Cardiac muscle cell (in vitro differentiated cells and primary cell): ENCODE data around the gene MKLN1. TPM values are rescaled to one million over a fixed set of nuclear protein-coding genes. Genes with fewer than 3 reads are reported as not detected.
"Not testable (repeated sequence)": the region's sequence is repeated elsewhere in the genome, so short reads cannot be mapped to it uniquely, and the experiment has no call there.

Experiments
- DNase-seq, 2 donors: peaks; one replicate each; pipeline versions ENCODE4 v3.0.0 to v3.0.0-alpha.2; 2010 to 2017; ENCODE audit warnings: low read depth in 1 of 2, low spot score in 1 of 2
- H3K27ac ChIP-seq: fragments of 200-600 bp; sonication (generic); 2 replicates; pipeline ENCODE4 v1.5.1; 2016
- H3K27me3 ChIP-seq: fragments of 200-600 bp; sonication (generic); 2 replicates; pipeline ENCODE4 v1.6.0; 2016; ENCODE audit warnings: control low read depth
- H3K36me3 ChIP-seq: fragments of 200-600 bp; sonication (generic); 2 replicates; pipeline ENCODE4 v1.5.1; 2016; ENCODE audit warnings: control low read depth
- H3K4me1 ChIP-seq: fragments of 200-600 bp; sonication (generic); 2 replicates; pipeline ENCODE4 v1.8.1; 2017; ENCODE audit warnings: low read depth, mild to moderate bottlenecking, mixed run types
- H3K4me3 ChIP-seq: fragments of 200-600 bp; sonication (generic); 2 replicates; pipeline ENCODE4 v1.5.1; 2016; ENCODE audit warnings: mild to moderate bottlenecking
- H3K9me3 ChIP-seq: fragments of 200-600 bp; sonication (generic); 2 replicates; pipeline ENCODE4 v1.5.1; 2017; ENCODE audit warnings: low read depth, mild to moderate bottlenecking, control low read depth
- polyA plus RNA-seq: library from polyadenylated mRNA; unstranded; fragments of >200 nt; fragmentation: Nextera tagmentation; extraction: Ambion mirVana; gene quantifications from 2 replicates; pipeline ENCODE4 v1.2.1, GENCODE V29; 2016
- total RNA-seq: library from RNA; depleted of rRNA; stranded (reverse); fragments of >200 nt; gene quantifications from 2 replicates; pipeline ENCODE4 v1.2.3, GENCODE V29; 2016
- TF ChIP-seq, protein P1 (sequence below): IDR thresholded peaks from 2 replicates; pipeline ENCODE4 v1.5.1; 2012; ENCODE audit warnings: low read depth, mild to moderate bottlenecking, low read length

Gene MKLN1
- total and polyA plus RNA-seq, 2 experiments from 2014 or later: 26.2 to 35.5 TPM

DNA sequence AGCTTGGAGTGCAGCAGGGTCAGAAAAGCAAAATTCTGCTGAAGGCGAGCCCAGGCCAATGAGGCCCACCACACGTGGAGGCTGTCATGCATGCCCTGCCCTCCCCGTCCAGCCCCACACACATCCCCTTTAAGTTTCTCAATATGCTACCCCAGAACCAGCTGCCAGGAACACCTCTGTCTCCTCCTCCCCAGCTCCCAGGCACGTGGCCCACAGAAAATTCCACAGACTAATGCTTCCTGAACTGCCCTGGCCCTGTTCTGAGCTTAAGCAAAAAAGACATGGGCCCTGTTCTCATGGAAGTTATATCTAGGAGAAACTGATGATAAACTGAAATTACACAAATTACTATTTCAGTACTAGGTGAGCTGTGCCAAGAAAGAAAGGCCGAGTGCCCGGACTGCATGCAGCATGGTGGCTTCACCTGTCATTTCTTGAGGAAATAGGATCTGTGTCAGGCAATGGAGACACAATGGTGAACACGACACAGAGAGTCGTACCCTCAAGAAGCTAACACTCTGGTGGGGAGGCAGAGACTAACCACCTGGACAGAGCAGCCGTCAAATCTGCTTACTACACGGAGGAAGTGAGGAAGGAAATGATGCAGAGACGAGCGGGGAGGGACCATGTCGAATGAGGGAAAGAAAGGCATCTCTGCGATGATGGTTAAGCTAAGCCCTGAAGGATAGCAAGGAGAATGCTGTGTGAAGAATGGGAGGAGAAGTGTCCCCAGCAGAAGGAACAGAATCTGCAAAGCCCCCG lies 184.3 kb downstream of the MKLN1 start:
- TF ChIP-seq, protein P1, sequence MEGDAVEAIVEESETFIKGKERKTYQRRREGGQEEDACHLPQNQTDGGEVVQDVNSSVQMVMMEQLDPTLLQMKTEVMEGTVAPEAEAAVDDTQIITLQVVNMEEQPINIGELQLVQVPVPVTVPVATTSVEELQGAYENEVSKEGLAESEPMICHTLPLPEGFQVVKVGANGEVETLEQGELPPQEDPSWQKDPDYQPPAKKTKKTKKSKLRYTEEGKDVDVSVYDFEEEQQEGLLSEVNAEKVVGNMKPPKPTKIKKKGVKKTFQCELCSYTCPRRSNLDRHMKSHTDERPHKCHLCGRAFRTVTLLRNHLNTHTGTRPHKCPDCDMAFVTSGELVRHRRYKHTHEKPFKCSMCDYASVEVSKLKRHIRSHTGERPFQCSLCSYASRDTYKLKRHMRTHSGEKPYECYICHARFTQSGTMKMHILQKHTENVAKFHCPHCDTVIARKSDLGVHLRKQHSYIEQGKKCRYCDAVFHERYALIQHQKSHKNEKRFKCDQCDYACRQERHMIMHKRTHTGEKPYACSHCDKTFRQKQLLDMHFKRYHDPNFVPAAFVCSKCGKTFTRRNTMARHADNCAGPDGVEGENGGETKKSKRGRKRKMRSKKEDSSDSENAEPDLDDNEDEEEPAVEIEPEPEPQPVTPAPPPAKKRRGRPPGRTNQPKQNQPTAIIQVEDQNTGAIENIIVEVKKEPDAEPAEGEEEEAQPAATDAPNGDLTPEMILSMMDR: no peak
- H3K27me3 ChIP-seq: no peaks in the 10 kb centered on the region
- H3K9me3 ChIP-seq: no peaks in the 10 kb centered on the region
- H3K36me3 ChIP-seq: peaks cover 6% of the 10 kb centered on the region
- H3K4me3 ChIP-seq: no peak overlapping the region
- H3K4me1 ChIP-seq: no peaks in the 10 kb centered on the region
- peak in 1 of 2 donors; percentile 40 for DNase-seq
- H3K27ac ChIP-seq: no peak overlapping the region

DNA sequence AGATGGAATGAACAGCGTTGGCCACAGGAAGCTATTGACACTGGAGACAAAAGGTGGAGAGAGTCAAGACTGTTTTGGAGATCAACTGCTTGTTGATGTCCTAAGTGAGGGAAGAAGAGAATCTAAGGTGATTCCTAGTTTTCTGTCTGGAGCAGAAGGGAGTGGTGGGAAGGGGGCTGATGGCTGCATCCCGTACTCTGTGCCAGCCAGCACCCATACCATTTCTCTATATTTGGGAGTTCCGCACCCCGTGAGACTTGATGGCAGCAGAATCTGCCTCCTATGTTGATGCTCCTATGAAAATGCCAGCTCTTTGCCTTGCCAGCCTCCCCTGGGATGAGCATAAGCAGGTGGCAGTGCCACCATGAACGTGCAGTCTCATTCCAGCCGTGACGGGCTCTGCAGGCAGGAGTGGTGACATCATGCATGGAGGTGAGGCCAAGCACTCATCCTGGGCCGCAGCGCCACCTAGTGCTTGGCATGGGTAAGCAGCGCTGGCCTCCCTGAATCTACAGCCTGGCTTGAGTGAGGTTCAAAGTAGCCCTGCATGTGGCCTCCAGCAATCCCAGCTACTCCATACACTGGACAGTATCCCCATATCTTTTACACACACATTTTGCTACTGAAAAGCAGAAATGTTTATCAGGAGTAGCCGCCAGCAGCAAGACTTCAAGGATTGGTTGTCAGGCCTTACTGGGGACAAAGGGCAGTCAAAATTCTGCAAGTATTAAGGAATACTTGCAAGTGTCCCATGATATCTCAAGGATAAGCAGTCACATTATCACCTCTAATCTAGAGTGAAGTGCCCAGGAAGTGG lies 185.8 kb downstream of the MKLN1 start:
- Histone ChIP-seq H3K4me1 (no peaks in the 10 kb centered on the region), H3K9me3 (no peaks in the 10 kb centered on the region), H3K4me3 (no peak overlapping the region), H3K27ac (peak overlapping the region; percentile 75), H3K36me3 (peaks cover 6% of the 10 kb centered on the region), H3K27me3 (no peaks in the 10 kb centered on the region)
- DNase-seq: peak; percentile 90 to 92
- TF ChIP-seq, protein P1: peak; percentile 99

DNA sequence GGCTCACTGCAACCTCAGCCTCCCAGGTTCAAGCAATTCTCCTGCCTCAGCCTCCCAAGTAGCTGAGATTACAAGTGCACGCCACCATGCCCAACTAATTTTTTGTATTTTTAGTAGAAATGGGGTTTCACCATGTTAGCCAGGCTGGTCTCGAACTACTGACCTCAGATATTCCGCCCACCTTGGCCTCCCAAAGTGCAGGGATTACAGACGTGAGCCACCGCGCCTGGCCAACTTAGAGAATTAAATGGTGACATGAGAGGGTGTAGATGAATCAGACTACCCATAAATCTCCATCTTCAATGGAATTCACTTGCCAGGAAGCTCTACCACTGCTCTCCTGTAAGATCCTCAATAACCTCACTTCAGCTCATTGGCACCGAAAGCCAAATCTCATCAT lies 187.8 kb downstream of the MKLN1 start:
- H3K27me3 ChIP-seq, H3K36me3 ChIP-seq, H3K27ac ChIP-seq, H3K4me1 ChIP-seq, DNase-seq, H3K4me3 ChIP-seq, H3K9me3 ChIP-seq: not testable (repeated sequence)

DNA sequence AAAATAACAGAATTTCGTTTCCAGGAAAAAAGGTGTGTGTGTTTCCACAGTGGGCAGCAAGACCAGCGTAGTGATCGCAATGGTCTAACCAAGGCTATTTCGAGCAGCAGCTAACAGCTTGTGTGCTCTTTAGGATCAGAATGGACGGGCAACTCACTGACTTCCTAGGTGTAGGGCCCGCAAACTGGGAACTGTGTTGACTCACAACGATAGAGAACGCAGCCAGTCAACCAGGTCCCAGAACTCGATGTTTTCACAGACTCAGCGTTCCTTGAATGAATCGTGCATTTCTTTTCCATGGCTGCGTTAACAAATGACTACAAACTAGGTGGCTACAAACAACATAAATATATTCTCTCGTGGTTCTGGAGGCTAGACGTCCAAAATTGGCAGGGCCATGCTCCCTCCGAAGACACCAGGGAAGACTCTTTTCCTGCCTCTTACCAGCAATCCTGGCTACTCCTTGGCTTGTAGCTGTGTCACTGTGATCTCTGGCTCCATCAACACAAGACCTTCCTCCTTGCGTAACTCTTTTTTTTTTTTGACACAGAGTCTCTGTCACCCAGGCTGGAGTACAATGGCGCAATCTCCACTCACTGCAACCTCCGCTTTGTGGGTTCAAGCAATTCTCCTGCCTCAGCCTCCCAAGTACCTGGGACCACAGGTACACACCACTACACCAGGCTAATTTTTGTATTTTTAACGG lies 189.7 kb downstream of the MKLN1 start:
- H3K36me3 ChIP-seq: no peaks in the 10 kb centered on the region
- H3K27me3 ChIP-seq: no peaks in the 10 kb centered on the region

DNA sequence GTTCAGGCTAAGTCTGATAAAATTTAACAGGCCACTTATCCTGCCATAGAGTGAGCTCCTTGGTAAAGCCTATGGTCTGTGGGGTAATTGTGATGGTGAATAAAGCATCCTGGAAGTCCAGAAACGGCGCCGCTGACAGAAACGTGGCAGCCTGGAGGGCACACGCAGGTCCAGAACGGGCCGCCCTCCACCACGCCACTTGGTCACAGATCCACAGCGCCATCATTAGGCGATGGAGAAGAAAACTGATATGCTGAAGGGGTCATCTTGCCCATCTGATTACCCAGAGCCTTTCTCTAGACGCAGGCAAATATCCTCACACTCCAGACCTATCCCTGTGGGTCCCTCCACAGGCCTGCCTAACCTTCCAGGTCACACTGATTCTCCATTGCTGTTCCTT lies 190.9 kb downstream of the MKLN1 start:
- H3K4me1 ChIP-seq: no peaks in the 10 kb centered on the region
- no peak overlapping the region for H3K27ac ChIP-seq
- TF ChIP-seq, protein P1: no peak
- no peak for DNase-seq
- no peaks in the 10 kb centered on the region for H3K9me3 ChIP-seq
- H3K36me3 ChIP-seq: no peaks in the 10 kb centered on the region
- no peaks in the 10 kb centered on the region for H3K27me3 ChIP-seq
- H3K4me3 ChIP-seq: no peak overlapping the region

More for the DNA sequence above, 189.7 kb downstream of the MKLN1 start:
- DNase-seq: no peak
- Histone ChIP-seq H3K9me3 (no peaks in the 10 kb centered on the region), H3K27ac (no peak overlapping the region), H3K4me1 (no peaks in the 10 kb centered on the region), H3K4me3 (no peak overlapping the region)
- TF ChIP-seq, protein P1: no peak
